Progenitor cell of endocrine pancreas (in vitro differentiated cells): ENCODE results near the gene TBC1D16. TPM values are rescaled to one million over a fixed set of nuclear protein-coding genes. Genes with fewer than 3 reads are reported as not detected.

Experiments
- DNase-seq: peaks from one replicate; pipeline ENCODE4 v3.0.0; 2021; ENCODE audit warnings: low spot score; ENCODE audit not compliant: unreplicated experiment
- H3K27ac Mint-ChIP-seq: 2 replicates; pipeline ENCODE4 v1.8.0; 2021; ENCODE audit warnings: mild to moderate bottlenecking, moderate library complexity, mixed read lengths
- H3K27me3 Mint-ChIP-seq: 2 replicates; pipeline ENCODE4 v1.8.0; 2021; ENCODE audit warnings: mixed read lengths
- H3K36me3 Mint-ChIP-seq: 2 replicates; pipeline ENCODE4 v1.8.0; 2022; ENCODE audit warnings: mixed read lengths; ENCODE audit not compliant: insufficient read depth
- H3K4me1 Mint-ChIP-seq: 2 replicates; pipeline ENCODE4 v1.8.0; 2021; ENCODE audit warnings: low read depth, mixed read lengths
- H3K4me3 Mint-ChIP-seq: 2 replicates; pipeline ENCODE4 v1.8.0; 2021; ENCODE audit warnings: low read depth, mild to moderate bottlenecking, moderate library complexity, mixed read lengths
- H3K9me3 Mint-ChIP-seq: 2 replicates; pipeline ENCODE4 v1.8.0; 2021; ENCODE audit warnings: low read depth, mixed read lengths
- CTCF ChIP-seq: fragments of 200-600 bp; sonication (generic); IDR thresholded peaks from one replicate; pipeline ENCODE4 v1.5.0; 2021; ENCODE audit warnings: antibody characterized with exemption, mild to moderate bottlenecking; ENCODE audit not compliant: unreplicated experiment
- total RNA-seq: library from RNA; stranded (reverse); gene quantifications from 2 replicates; pipeline ENCODE4 v1.2.1, GENCODE V29; 2021

Gene TBC1D16
- total RNA-seq, 1 donor from 2014 or later: 85.1 TPM

GRCh38 chr17:79985361-79985942 is 50.2 kb downstream of the TBC1D16 start:
- H3K27me3 Mint-ChIP-seq: no peaks in the 10 kb centered on the region
- DNase-seq: no peak
- no peak overlapping the region for H3K27ac Mint-ChIP-seq
- no peaks in the 10 kb centered on the region for H3K9me3 Mint-ChIP-seq
- peaks cover 26% of the 10 kb centered on the region for H3K4me1 Mint-ChIP-seq
- no peak overlapping the region for H3K4me3 Mint-ChIP-seq
- H3K36me3 Mint-ChIP-seq: peaks cover 4% of the 10 kb centered on the region
- TF ChIP-seq CTCF: no peak

GRCh38 chr17:79984877-79985276 is 50.8 kb downstream of the TBC1D16 start:
- Mint-ChIP-seq H3K36me3 (peaks cover 4% of the 10 kb centered on the region), H3K27me3 (no peaks in the 10 kb centered on the region), H3K9me3 (no peaks in the 10 kb centered on the region), H3K27ac (no peak overlapping the region), H3K4me3 (no peak overlapping the region), H3K4me1 (peaks cover 26% of the 10 kb centered on the region)
- TF ChIP-seq CTCF: no peak
- DNase-seq: no peak

GRCh38 chr17:79984045-79984840 is 51.4 kb downstream of the TBC1D16 start:
- DNase-seq: no peak
- no peak for TF ChIP-seq CTCF
- Mint-ChIP-seq H3K4me1 (peaks cover 22% of the 10 kb centered on the region), H3K27ac (no peak overlapping the region), H3K9me3 (no peaks in the 10 kb centered on the region), H3K27me3 (no peaks in the 10 kb centered on the region), H3K4me3 (no peak overlapping the region), H3K36me3 (peaks cover 6% of the 10 kb centered on the region)

- H3K4me1 Mint-ChIP-seq: peaks cover 14% of the 10 kb centered on the region
- H3K4me3 Mint-ChIP-seq: no peak overlapping the region
- H3K9me3 Mint-ChIP-seq: no peaks in the 10 kb centered on the region
- H3K36me3 Mint-ChIP-seq: peaks cover 6% of the 10 kb centered on the region
- H3K27ac Mint-ChIP-seq: no peak overlapping the region
- no peak for DNase-seq
- H3K27me3 Mint-ChIP-seq: no peaks in the 10 kb centered on the region
- TF ChIP-seq CTCF: no peak
Observed at GRCh38 chr17:79983456-79983855, 52.2 kb downstream of the TBC1D16 start.

- peaks cover 10% of the 10 kb centered on the region for H3K4me1 Mint-ChIP-seq
- no peak overlapping the region for H3K4me3 Mint-ChIP-seq
- H3K27me3 Mint-ChIP-seq: no peaks in the 10 kb centered on the region
- no peaks in the 10 kb centered on the region for H3K9me3 Mint-ChIP-seq
- H3K36me3 Mint-ChIP-seq: peaks cover 6% of the 10 kb centered on the region
- H3K27ac Mint-ChIP-seq: no peak overlapping the region
- no peak for TF ChIP-seq CTCF
- no peak for DNase-seq
Observed at GRCh38 chr17:79982986-79983385, 52.7 kb downstream of the TBC1D16 start.
